Bronchial epithelial cell (primary cell): Measurements from ENCODE around the gene SPATA20. TPM values are rescaled to one million over a fixed set of nuclear protein-coding genes. Genes with fewer than 3 reads are reported as not detected.

Experiments
- DNase-seq: peaks from one replicate; pipeline ENCODE4 v3.0.0-alpha.2; 2010; ENCODE audit warnings: low read depth
- FAIRE-seq: peaks from 2 replicates; lab custom pipeline; 2011; peaks lifted over from hg19 to GRCh38; lab: Jason Lieb, UNC
- H3K27me3 ChIP-seq: 2 replicates; pipeline ENCODE4 v1.5.1; 2011; ENCODE audit warnings: low read length; ENCODE audit not compliant: control insufficient read depth, insufficient read depth
- H3K36me3 ChIP-seq: 2 replicates; pipeline ENCODE4 v1.5.1; 2011; ENCODE audit warnings: low read length; ENCODE audit not compliant: control insufficient read depth, insufficient read depth
- H3K4me3 ChIP-seq: 2 replicates; pipeline ENCODE4 v1.5.1; 2011; ENCODE audit warnings: mild to moderate bottlenecking, low read depth, low read length, control low read depth
- total RNA-seq: library from RNA; depleted of rRNA; stranded (reverse); fragments of >200 nt; gene quantifications from 2 replicates; pipeline ENCODE4 v1.2.1, GENCODE V29; 2014
- TF ChIP-seq, protein P1 (sequence below): IDR thresholded peaks from 2 replicates; pipeline ENCODE4 v1.5.1; 2011; ENCODE audit warnings: mild to moderate bottlenecking, moderate library complexity, low read length, control low read depth, inconsistent platforms; ENCODE audit not compliant: insufficient read depth, severe bottlenecking

SPATA20 gene
- 18.6 and 25.0 TPM in 2 replicates for total RNA-seq

DNA sequence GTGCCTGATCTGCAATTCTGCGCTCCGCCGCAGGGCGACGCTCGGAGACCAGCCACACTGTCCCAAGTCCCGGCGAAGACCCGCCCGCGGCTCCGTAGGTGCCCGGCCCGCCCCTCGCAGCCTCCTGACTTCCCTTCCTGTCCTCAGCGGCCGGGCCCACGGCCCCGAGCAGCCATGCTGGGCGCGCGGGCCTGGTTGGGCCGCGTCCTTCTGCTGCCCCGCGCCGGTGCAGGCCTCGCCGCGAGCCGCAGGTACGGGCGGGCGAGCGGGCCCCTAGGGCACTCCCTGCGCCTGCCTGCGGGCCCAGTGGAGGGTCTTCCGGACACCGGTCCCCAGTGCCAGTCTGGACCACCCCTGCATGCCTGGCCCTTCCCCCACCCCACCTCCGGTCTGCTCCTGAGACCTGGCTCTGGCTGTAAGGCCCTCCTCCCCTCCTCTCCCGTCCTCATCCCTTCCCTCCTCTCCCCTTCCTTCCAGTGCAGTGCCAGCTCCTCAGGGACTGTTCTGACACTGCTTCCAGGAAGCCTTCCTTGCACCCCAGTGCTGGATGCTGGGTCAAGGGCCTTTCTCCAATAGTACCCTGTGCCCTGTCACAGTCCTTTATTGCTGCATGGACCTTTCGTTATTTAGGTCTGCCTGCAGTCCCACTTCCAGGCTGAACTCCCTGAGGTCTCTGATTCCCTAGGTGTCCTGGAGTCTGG is at the start of gene SPATA20:
TSS of gene SPATA20 (plus strand) at position 140 of the 701 bp plus-strand sequence. CDS start at position 175, 35 bp downstream.
- FAIRE-seq (no peak), DNase-seq (peak; percentile 75)
- Histone ChIP-seq H3K4me3 (peak within 1 kb of the TSS; percentile 51), H3K36me3 (peaks cover 2% of the 10 kb centered on the region), H3K27me3 (no peaks in the 10 kb centered on the region)
- TF ChIP-seq, protein P1, sequence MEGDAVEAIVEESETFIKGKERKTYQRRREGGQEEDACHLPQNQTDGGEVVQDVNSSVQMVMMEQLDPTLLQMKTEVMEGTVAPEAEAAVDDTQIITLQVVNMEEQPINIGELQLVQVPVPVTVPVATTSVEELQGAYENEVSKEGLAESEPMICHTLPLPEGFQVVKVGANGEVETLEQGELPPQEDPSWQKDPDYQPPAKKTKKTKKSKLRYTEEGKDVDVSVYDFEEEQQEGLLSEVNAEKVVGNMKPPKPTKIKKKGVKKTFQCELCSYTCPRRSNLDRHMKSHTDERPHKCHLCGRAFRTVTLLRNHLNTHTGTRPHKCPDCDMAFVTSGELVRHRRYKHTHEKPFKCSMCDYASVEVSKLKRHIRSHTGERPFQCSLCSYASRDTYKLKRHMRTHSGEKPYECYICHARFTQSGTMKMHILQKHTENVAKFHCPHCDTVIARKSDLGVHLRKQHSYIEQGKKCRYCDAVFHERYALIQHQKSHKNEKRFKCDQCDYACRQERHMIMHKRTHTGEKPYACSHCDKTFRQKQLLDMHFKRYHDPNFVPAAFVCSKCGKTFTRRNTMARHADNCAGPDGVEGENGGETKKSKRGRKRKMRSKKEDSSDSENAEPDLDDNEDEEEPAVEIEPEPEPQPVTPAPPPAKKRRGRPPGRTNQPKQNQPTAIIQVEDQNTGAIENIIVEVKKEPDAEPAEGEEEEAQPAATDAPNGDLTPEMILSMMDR: peak; percentile 99

GRCh38 chr17:50498021-50498874 is 48.7 kb upstream of the SPATA20 start:
- DNase-seq (peak; percentile 76), FAIRE-seq (no peak)
- no peak overlapping the region for H3K4me3 ChIP-seq
- TF ChIP-seq, protein P1: no peak
- no peaks in the 10 kb centered on the region for H3K27me3 ChIP-seq
- no peaks in the 10 kb centered on the region for H3K36me3 ChIP-seq

DNA sequence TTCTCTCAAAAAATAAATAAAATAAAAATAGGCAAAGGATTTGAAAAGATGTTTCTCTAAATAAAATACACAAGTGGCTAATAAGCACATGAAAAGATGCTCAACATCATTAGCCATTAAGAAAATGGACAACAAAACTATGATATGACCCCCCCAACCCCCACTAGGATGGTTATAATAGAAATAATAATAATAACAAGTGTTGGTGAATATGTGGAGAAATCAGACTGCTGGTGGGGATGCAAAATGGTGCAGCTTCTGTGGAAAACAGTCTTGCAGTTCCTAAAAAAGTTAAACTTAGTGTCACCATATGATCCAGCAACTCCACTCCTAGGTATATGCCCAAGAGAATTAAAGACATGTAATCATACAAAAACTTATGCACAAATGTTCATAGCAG is 47.7 kb upstream of the SPATA20 start:
- Histone ChIP-seq H3K4me3 (no peak overlapping the region), H3K36me3 (no peaks in the 10 kb centered on the region), H3K27me3 (no peaks in the 10 kb centered on the region)
- no peak for DNase-seq
- no peak for FAIRE-seq
- TF ChIP-seq, protein P1: no peak

DNA sequence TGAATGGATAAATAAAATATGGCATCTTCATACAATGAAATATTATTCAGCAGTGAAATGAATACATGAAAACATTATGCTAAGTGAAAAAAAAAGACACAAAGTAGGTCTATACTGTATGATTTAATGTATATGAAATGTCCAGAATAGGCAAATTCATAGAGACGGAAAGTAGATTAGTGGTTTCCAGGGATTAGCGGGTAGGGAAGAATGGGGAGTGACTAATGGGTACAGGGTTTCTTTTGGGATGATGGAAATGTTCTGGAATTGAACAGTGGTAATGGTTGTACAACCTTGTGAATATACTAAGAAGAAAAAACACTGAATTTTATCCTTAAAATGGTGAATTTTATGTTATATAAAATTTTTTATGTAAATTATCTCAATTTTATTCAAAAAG is 47.3 kb upstream of the SPATA20 start:
- no peaks in the 10 kb centered on the region for H3K36me3 ChIP-seq
- no peak for FAIRE-seq
- no peak for DNase-seq
- TF ChIP-seq, protein P1: no peak
- H3K4me3 ChIP-seq: no peak overlapping the region
- no peaks in the 10 kb centered on the region for H3K27me3 ChIP-seq

GRCh38 chr17:50501054-50501453 is 45.9 kb upstream of the SPATA20 start:
- TF ChIP-seq, protein P1: peak; percentile 27
- Histone ChIP-seq H3K36me3 (no peaks in the 10 kb centered on the region), H3K4me3 (no peak overlapping the region), H3K27me3 (no peaks in the 10 kb centered on the region)
- FAIRE-seq (no peak), DNase-seq (no peak)
